Keratinocyte (primary cell): ENCODE results near the gene HMGCS1. TPM values are rescaled to one million over a fixed set of nuclear protein-coding genes. Genes with fewer than 3 reads are reported as not detected.

Experiments used
- DNase-seq: peaks from one replicate; pipeline ENCODE4 v3.0.0-alpha.2; 2011; ENCODE audit warnings: low read depth, missing footprints, low spot score
- FAIRE-seq: peaks from 2 replicates; lab custom pipeline; 2011; peaks lifted over from hg19 to GRCh38; lab: Jason Lieb, UNC
- H2AFZ ChIP-seq: 2 replicates; pipeline ENCODE4 v1.6.0; 2012; ENCODE audit warnings: low read length, control low read depth, inconsistent platforms; ENCODE audit not compliant: control insufficient read depth
- H3K27ac ChIP-seq: 2 replicates; pipeline ENCODE4 v1.5.1; 2011; ENCODE audit warnings: low read length; ENCODE audit not compliant: control insufficient read depth, insufficient read depth
- H3K27me3 ChIP-seq: 3 replicates; pipeline ENCODE4 v1.6.0; 2011; ENCODE audit warnings: low read length; ENCODE audit not compliant: control insufficient read depth, insufficient read depth; ENCODE audit errors: extremely low read depth
- H3K36me3 ChIP-seq, 2 experiments: 2 replicates in 1 of 2; 3 replicates in 1 of 2; pipeline ENCODE4 v1.5.1; 2011; ENCODE audit warnings: low read length in 2 of 2, mild to moderate bottlenecking in 1 of 2; ENCODE audit not compliant: control insufficient read depth in 2 of 2, insufficient read depth in 2 of 2; ENCODE audit errors: extremely low read depth in 1 of 2
- H3K4me1 ChIP-seq: 3 replicates; pipeline ENCODE4 v1.5.1; 2011; ENCODE audit warnings: low read length; ENCODE audit not compliant: control insufficient read depth, insufficient read depth; ENCODE audit errors: extremely low read depth
- H3K4me2 ChIP-seq: 3 replicates; pipeline ENCODE4 v1.6.0; 2011; ENCODE audit warnings: low read depth, low read length; ENCODE audit not compliant: control insufficient read depth, insufficient read depth; ENCODE audit errors: extremely low read depth
- H3K4me3 ChIP-seq, 3 experiments: fragments of 200-600 bp in 1 of 3; sonication (generic) in 1 of 3; 2 replicates in 2 of 3; 3 replicates in 1 of 3; pipeline ENCODE4 v1.5.1; 2011 to 2016; ENCODE audit warnings: low read length in 3 of 3, mild to moderate bottlenecking in 3 of 3, control low read depth in 2 of 3, inconsistent platforms in 1 of 3, low read depth in 1 of 3, mixed read lengths in 1 of 3, mixed run types in 1 of 3, moderate library complexity in 1 of 3; ENCODE audit not compliant: control insufficient read depth in 2 of 3, insufficient read depth in 2 of 3; ENCODE audit errors: extremely low read depth in 1 of 3
- H3K79me2 ChIP-seq: 2 replicates; pipeline ENCODE4 v1.6.0; 2012; ENCODE audit warnings: low read length; ENCODE audit not compliant: control insufficient read depth, insufficient read depth
- H3K9ac ChIP-seq: 3 replicates; pipeline ENCODE4 v1.6.0; 2011; ENCODE audit warnings: low read length; ENCODE audit not compliant: control insufficient read depth, insufficient read depth; ENCODE audit errors: extremely low read depth
- H3K9me1 ChIP-seq: 3 replicates; pipeline ENCODE4 v1.6.0; 2011; ENCODE audit warnings: low read length; ENCODE audit not compliant: control insufficient read depth, insufficient read depth; ENCODE audit errors: extremely low read depth
- H3K9me3 ChIP-seq: 2 replicates; pipeline ENCODE4 v1.5.1; 2012; ENCODE audit warnings: low read depth, low read length; ENCODE audit not compliant: control insufficient read depth
- H4K20me1 ChIP-seq: 3 replicates; pipeline ENCODE4 v1.6.0; 2011; ENCODE audit warnings: low read length; ENCODE audit not compliant: control insufficient read depth, insufficient read depth; ENCODE audit errors: extremely low read depth
- CTCF ChIP-seq, 3 experiments: IDR thresholded peaks in 1 of 3; conservative IDR thresholded peaks in 1 of 3; optimal IDR thresholded peaks in 1 of 3; 2 replicates in 2 of 3; 3 replicates in 1 of 3; pipeline versions ENCODE3 to v1.5.1; 2011; ENCODE audit warnings: low read length in 3 of 3, mild to moderate bottlenecking in 3 of 3, moderate library complexity in 2 of 3, control low read depth in 1 of 3, inconsistent platforms in 1 of 3; ENCODE audit not compliant: insufficient read depth in 2 of 3; ENCODE audit errors: extremely low read depth in 1 of 3
- EZH2 ChIP-seq: IDR thresholded peaks from one replicate; pipeline ENCODE4 v1.6.1; 2012; ENCODE audit warnings: inconsistent platforms, mild to moderate bottlenecking, low read length, moderate library complexity
- dilution Hi-C: fragments of 300-500 bp; cut with MboI; formaldehyde crosslinking; loops from one replicate; pipeline ENCODE4 v1.7.0; 2020; ENCODE audit warnings: low sequenced_read_pairs; ENCODE audit not compliant: extremely low pct_ligation_motif_present
- polyA plus RNA-seq, 5 experiments: library from polyadenylated mRNA; depleted of rRNA in 3 of 5; stranded (reverse) in 3 of 5; stranded (forward) in 1 of 5; unstranded in 1 of 5; fragments of >200 nt; gene quantifications; 1 replicate in 1 of 5; 2 replicates in 3 of 5; 3 replicates in 1 of 5; pipeline versions ENCODE4 v1.2.1 to v1.2.3, GENCODE V29; 2011 to 2012; ENCODE audit warnings: missing spikeins in 2 of 5, low read depth in 1 of 5, low replicate concordance in 1 of 5

Gene HMGCS1
- polyA plus RNA-seq, 1 donor (not counting 4 experiments of a cell fraction or from before 2014, with no cell fraction given), result 512 TPM

GRCh38 chr5:43320846-43321245 is 7.6 kb upstream of the HMGCS1 start:
- Histone ChIP-seq H3K79me2 (no peaks in the 10 kb centered on the region), H3K4me3 (no peak overlapping the region), H3K4me2 (no peak overlapping the region), H3K9me3 (no peaks in the 10 kb centered on the region), H4K20me1 (no peaks in the 10 kb centered on the region), H2AFZ (no peak overlapping the region), H3K9ac (no peak overlapping the region), H3K27me3 (no peaks in the 10 kb centered on the region), H3K9me1 (no peaks in the 10 kb centered on the region), H3K36me3 (no peaks in the 10 kb centered on the region), H3K4me1 (peaks cover 2% of the 10 kb centered on the region), H3K27ac (no peak overlapping the region)
- FAIRE-seq, result no peak
- no peak for DNase-seq
- dilution Hi-C loops, result no loop called here
- TF ChIP-seq EZH2 (no peak), CTCF (optimal IDR thresholded peaks at IDR 0.05 in 1 of 3, IDR thresholded peaks at IDR 0.05 in 1 of 3, conservative IDR thresholded peaks at IDR 0.05 in 1 of 3; ENCODE audit: extremely low read depth in 1 of 3, insufficient read depth in 2 of 3, low read length in 3 of 3) (no peak)

- no peak for DNase-seq
- Histone ChIP-seq H3K79me2 (peaks cover 18% of the 10 kb centered on the region), H3K36me3 (peaks cover 2 to 12% of the 10 kb centered on the region in 2 experiments), H3K4me2 (no peak overlapping the region), H3K4me3 (no peak overlapping the region), H3K9me1 (no peaks in the 10 kb centered on the region), H3K9ac (no peak overlapping the region), H3K4me1 (peaks cover 28% of the 10 kb centered on the region), H4K20me1 (peaks cover 15% of the 10 kb centered on the region), H3K27ac (no peak overlapping the region), H3K9me3 (no peaks in the 10 kb centered on the region), H2AFZ (no peak overlapping the region), H3K27me3 (no peaks in the 10 kb centered on the region)
- TF ChIP-seq CTCF (optimal IDR thresholded peaks at IDR 0.05 in 1 of 3, IDR thresholded peaks at IDR 0.05 in 1 of 3, conservative IDR thresholded peaks at IDR 0.05 in 1 of 3; ENCODE audit: extremely low read depth in 1 of 3, insufficient read depth in 2 of 3, low read length in 3 of 3) (no peak), EZH2 (no peak)
- dilution Hi-C loops, result no loop called here
- no peak for FAIRE-seq
Measured at GRCh38 chr5:43316421-43316820, 3.2 kb upstream of the HMGCS1 start.
